Heart right ventricle (tissue), 16 donors: ENCODE measurements around the gene COPS8. TPM values are rescaled to one million over a fixed set of nuclear protein-coding genes. Genes with fewer than 3 reads are reported as not detected.

Source experiments
- ATAC-seq, 8 donors: fragments of 200-7000 bp; cut with Tn5 transposase; one replicate each; pipeline ENCODE4 v1.9.1; 2020; ENCODE audit warnings: mild to moderate bottlenecking in 8 of 8, moderate library complexity in 8 of 8, moderate number of reproducible peaks in 1 of 8
- DNase-seq, 2 donors: peaks; one replicate each; pipeline ENCODE4 v3.0.0-alpha.2; 2020
- H3K27ac ChIP-seq, 10 donors: fragments of 200-600 bp; sonication (generic) in 2 of 10; one replicate each; pipeline versions ENCODE4 v1.5.0 to v1.8.0; 2020 to 2022; ENCODE audit warnings: mild to moderate bottlenecking in 3 of 10
- H3K27me3 ChIP-seq, 7 donors: fragments of 200-600 bp; one replicate each; pipeline ENCODE4 v1.8.0; 2021 to 2022; ENCODE audit warnings: mild to moderate bottlenecking in 2 of 7
- H3K36me3 ChIP-seq, 9 donors: fragments of 200-600 bp; sonication (generic) in 1 of 9; one replicate each; pipeline versions ENCODE4 v1.5.0 to v1.8.0; 2020 to 2022; ENCODE audit warnings: mild to moderate bottlenecking in 2 of 9
- H3K4me1 ChIP-seq, 9 donors: fragments of 200-600 bp; sonication (generic) in 1 of 9; one replicate each; pipeline versions ENCODE4 v1.5.0 to v1.8.0; 2020 to 2022; ENCODE audit warnings: mild to moderate bottlenecking in 4 of 9
- H3K4me3 ChIP-seq, 10 donors: fragments of 200-600 bp; sonication (generic) in 2 of 10; one replicate each; pipeline versions ENCODE4 v1.5.0 to v1.8.0; 2020 to 2022; ENCODE audit warnings: mild to moderate bottlenecking in 7 of 10, moderate library complexity in 2 of 10
- H3K9me3 ChIP-seq, 11 donors: fragments of 200-600 bp in 10 of 11; sonication (generic) in 2 of 11; one replicate each; pipeline versions ENCODE4 v1.5.0 to v1.8.0; 2013 to 2022; ENCODE audit warnings: mild to moderate bottlenecking in 2 of 11, control low read depth in 1 of 11, moderate library complexity in 1 of 11
- WGBS, 2 donors: extraction: QIAGEN DNeasy Blood & Tissue Kit; methylation state at CpG; one replicate each; pipeline ENCODE4 v1.1.7; 2013; ENCODE audit warnings: inconsistent platforms in 1 of 2; 5-methylcytosine and 5-hydroxymethylcytosine counted together
- intact Hi-C, 10 donors: fragments of 100-400 bp; cut with DNase I; formaldehyde crosslinking; loops; one replicate each; pipeline versions ENCODE4 v1.11.1 to v1.14.2; 2022
- long read RNA-seq, 3 donors: library from polyadenylated mRNA; unstranded; transcript quantifications; one replicate each; pipeline ENCODE4 v2.0.0, GENCODE V29; 2020 to 2021
- polyA plus RNA-seq, 2 donors: library from polyadenylated mRNA; stranded (reverse); fragments of 200-250 nt; gene quantifications; one replicate each; pipeline ENCODE4 v1.2.3, GENCODE V29; 2013
- total RNA-seq, 10 donors: library from RNA; stranded (reverse); fragmentation: NEBNext Ultra II Directional in 3 of 10; extraction: Animal tissue kit (Norgen Biotek cat#: 25700) in 3 of 10; gene quantifications; one replicate each; pipeline versions ENCODE4 v1.2.1 to v1.2.4, GENCODE V29; 2021 to 2023
- TF ChIP-seq, protein P1 (sequence below), 9 donors: fragments of 200-600 bp; sonication (generic) in 2 of 9; IDR thresholded peaks; one replicate each; pipeline versions ENCODE4 v1.5.0 to v1.8.0; 2021 to 2022; ENCODE audit warnings: antibody characterized with exemption in 9 of 9, mild to moderate bottlenecking in 5 of 9, moderate library complexity in 1 of 9
- donor health status: Arrhythmogenic right ventricular cardiomyopathy.
- donor health status: ischemic (EF 13 %, LVEDD 7.1; RV severe dilation, severe dysfunction).
- donor health status: healthy with polysubstance abuse.
- donor health status: DM: no; HTN: yes; CAD: no.
- donor health status: DM: no; HTN: no; CAD: no.
- donor health status: ischemic (EF 25% LVEDD 6.9; RV normal size, moderate dysfunction).
- donor health status: ischemic (EF 25% LVEDD 5.7; RV mildly dilated, moderate dysfunction).
- donor health status: healthy.
- donor health status: DM: yes; HTN: yes; CAD: no.
- donor health status: Ischemic cardiomyopathy.
- donor health status: ischemic (EF 35%, LVEDD 5.7; RV mildly dilated, moderate dysfunction).
- donor health status: nonischemic (EF 11% LVEDD 7.7; RV severe dilation, severe dysfunction).
- donor health status: DM: yes; HTN: yes; CAD: no.
- donor health status: PGD.
- donor health status: ischemic (EF 29% LVEDD 5.4; RV normal size, mild dysfunction).
- donor health status: nonischemic (EF 23%, LVEDD 6.1; RV moderate dilation, normal function).

COPS8 gene
- 100 to 1,000 TPM in 2 of 10 donors, 10 to 100 TPM in 8; 72.0 to 112 (median 92.2) TPM for total RNA-seq
- polyA plus RNA-seq: 100 to 1,000 TPM in 1 of 2 donors, 10 to 100 TPM in 1; 22.0 to 143 TPM
- long read RNA-seq, donor 1, full-length matches to known transcripts: 61 of 67 reads
- long read RNA-seq, donor 1, partial matches to known transcripts: 2 of 67 reads
- long read RNA-seq, donor 1, other reads (novel, unspliced or antisense): 4 of 67 reads
- long read RNA-seq, donor 2, full-length matches to known transcripts: 59 of 66 reads
- long read RNA-seq, donor 2, partial matches to known transcripts: 0 of 66 reads
- long read RNA-seq, donor 2, other reads (novel, unspliced or antisense): 7 of 66 reads
- long read RNA-seq, donor 3, full-length matches to known transcripts: 142 of 155 reads
- long read RNA-seq, donor 3, partial matches to known transcripts: 3 of 155 reads
- long read RNA-seq, donor 3, other reads (novel, unspliced or antisense): 10 of 155 reads

DNA sequence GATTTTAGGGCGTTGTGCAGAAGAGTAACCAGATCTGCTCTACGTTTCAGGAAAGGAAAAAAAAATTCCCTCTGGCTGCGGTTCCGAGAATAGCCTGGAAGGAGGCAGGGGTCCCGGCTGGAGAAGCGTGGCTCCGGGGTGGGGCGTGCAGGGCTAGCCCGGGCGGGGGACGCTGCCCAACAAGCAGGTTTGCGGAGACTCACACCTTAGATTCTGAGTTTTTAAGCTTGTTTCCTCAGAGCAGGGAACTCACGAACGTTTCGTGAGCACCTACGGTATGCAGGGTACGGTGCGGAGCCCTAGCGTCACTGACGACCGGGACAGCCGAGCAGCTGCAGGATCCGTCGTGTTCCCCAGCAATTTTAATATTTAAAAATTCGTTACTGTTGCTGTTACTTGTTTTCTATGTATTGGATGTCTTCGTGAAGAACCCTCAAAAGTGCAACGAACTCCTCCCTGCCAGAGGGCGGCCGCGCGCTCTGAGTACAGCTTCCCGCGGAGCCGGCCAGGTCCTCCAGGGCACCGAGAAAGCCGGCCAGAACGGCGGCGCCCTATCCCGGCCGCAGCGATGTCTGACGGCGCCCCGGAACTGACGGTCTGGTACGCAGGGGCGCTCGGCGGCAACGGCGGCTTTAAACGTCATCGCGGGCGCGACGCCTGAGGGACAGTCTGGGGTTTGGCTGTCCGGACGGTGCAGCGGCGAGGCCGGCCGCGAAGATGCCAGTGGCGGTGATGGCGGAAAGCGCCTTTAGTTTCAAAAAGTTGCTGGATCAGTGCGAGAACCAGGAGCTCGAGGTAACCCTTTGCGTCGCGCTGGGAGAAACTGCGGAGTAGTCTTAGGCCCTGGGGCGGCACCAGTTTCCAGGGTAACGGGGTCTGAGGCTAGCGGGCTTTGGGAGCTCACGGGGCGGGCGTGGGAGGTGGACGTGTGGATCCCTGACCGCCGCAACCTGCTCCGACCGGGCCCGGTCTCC, at the start of gene COPS8:
Gene COPS8, plus strand, starts transcription at position 642 of the 974 bp plus-strand sequence. Its CDS starts 76 bp downstream, at position 718.
- TF ChIP-seq, protein P1, sequence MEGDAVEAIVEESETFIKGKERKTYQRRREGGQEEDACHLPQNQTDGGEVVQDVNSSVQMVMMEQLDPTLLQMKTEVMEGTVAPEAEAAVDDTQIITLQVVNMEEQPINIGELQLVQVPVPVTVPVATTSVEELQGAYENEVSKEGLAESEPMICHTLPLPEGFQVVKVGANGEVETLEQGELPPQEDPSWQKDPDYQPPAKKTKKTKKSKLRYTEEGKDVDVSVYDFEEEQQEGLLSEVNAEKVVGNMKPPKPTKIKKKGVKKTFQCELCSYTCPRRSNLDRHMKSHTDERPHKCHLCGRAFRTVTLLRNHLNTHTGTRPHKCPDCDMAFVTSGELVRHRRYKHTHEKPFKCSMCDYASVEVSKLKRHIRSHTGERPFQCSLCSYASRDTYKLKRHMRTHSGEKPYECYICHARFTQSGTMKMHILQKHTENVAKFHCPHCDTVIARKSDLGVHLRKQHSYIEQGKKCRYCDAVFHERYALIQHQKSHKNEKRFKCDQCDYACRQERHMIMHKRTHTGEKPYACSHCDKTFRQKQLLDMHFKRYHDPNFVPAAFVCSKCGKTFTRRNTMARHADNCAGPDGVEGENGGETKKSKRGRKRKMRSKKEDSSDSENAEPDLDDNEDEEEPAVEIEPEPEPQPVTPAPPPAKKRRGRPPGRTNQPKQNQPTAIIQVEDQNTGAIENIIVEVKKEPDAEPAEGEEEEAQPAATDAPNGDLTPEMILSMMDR (IDR thresholded peaks at IDR 0.05): peak in 7 of 9 donors; percentile 18 to 51 (median 32)
- 0 to 1% methylated on average over 86 of the region's 86 CpGs for WGBS, 2 donors
- H3K9me3 ChIP-seq: no peaks in the 10 kb centered on the region
- peak within 1 kb of the TSS; percentile 60 to 95 (median 86) for H3K4me3 ChIP-seq
- peaks cover 0 to 36% (median 0%) of the 10 kb centered on the region in 9 donors for H3K36me3 ChIP-seq
- intact Hi-C loops: no loop called here
- ATAC-seq: peak; percentile 98 to 100 (median 99)
- peak; percentile 96 to 97 for DNase-seq
- H3K27ac ChIP-seq: peak within 1 kb of the TSS; percentile 50 to 94 (median 91)
- H3K4me1 ChIP-seq: peaks cover 0 to 38% (median 23%) of the 10 kb centered on the region in 9 donors
- H3K27me3 ChIP-seq: no peaks in the 10 kb centered on the region

DNA sequence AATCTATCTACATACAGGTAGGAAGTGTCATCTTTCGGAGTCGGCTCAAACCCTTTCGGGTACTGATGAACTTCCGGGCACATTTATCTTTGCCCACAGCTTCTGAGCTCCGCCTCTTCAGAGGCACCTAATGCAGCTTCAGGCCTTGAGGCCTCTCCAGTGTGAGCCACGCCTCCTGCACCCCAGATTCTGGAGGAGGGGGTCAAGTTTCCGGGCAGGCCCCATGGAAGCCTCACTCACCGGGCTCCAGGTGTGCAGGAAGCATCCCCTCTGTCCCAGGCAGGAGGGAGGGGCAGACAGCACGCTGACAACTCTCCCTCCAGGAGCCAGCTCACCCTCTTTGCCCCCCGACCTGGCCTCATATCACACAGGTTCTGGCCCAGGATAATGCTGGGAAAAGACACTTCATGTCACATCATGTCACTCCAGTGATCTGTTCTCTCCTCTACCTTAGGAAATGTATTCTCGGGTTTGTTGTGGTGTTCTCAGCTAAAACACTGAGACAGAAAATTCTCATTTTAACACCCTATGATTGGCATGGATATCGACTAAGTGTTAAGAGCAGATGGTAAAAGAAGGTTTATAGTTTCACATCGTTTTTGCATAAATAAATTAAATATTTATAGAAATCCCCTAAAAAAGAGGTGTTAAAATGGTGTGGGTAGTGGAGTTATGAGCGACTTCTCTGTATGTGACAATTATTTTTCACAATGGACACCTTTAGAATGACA, 46.2 kb upstream of the COPS8 start:
- no peaks in the 10 kb centered on the region for H3K9me3 ChIP-seq
- TF ChIP-seq, protein P1 (IDR thresholded peaks at IDR 0.05): no peak
- H3K4me3 ChIP-seq: no peak overlapping the region
- peaks cover 0 to 5% (median 0%) of the 10 kb centered on the region in 7 donors for H3K27me3 ChIP-seq
- intact Hi-C loops: loop anchor here in 1 of 10 donors (5.0 kb wide), 1 partner anchor 532 kb away; a partner anchor contains a TSS
- no peaks in the 10 kb centered on the region for H3K36me3 ChIP-seq
- DNase-seq: no peak
- ATAC-seq: no peak
- WGBS, 2 donors: 94 to 96% methylated on average over 14 of the region's 14 CpGs
- H3K27ac ChIP-seq: no peak overlapping the region
- peaks cover 0 to 9% (median 0%) of the 10 kb centered on the region in 9 donors for H3K4me1 ChIP-seq

DNA sequence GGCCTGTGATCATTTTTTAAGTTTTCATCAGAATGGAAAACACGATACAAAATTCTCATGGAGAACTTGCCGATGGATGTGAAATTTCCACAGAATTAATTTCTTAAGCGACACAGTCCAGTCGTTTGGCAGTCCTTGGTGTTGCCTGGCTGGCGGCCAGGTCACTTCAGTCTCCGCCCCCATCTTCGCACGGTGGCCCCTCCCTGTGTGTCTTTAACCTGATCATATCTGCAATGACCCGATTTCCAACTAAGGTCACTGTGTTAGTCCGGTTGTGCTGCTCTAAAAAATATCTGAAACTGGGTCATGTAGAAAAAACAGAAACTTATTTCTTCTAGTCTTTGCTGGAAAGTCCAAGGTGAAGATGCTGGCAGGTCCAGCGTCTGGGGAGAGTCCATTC, 44.5 kb upstream of the COPS8 start:
- no peak overlapping the region for H3K4me3 ChIP-seq
- H3K9me3 ChIP-seq: no peaks in the 10 kb centered on the region
- no peak overlapping the region for H3K27ac ChIP-seq
- ATAC-seq (peak in 2 of 8 donors; percentile 34 to 54), DNase-seq (peak in 1 of 2 donors; percentile 43)
- H3K4me1 ChIP-seq: peaks cover 0 to 14% (median 0%) of the 10 kb centered on the region in 9 donors
- TF ChIP-seq, protein P1 (IDR thresholded peaks at IDR 0.05): no peak
- H3K27me3 ChIP-seq: peaks cover 0 to 3% (median 0%) of the 10 kb centered on the region in 7 donors
- WGBS, 2 donors: 42 to 50% methylated on average over 11 of the region's 11 CpGs
- intact Hi-C loops: no loop called here
- H3K36me3 ChIP-seq: no peaks in the 10 kb centered on the region
